Choroid plexus epithelial cell (primary cell): ENCODE data around the gene ZNF423.

Experiments used
- DNase-seq: peaks from one replicate; pipeline ENCODE4 v3.0.0-alpha.2; 2010; ENCODE audit warnings: low read depth
- H3K4me3 ChIP-seq: 2 replicates; pipeline ENCODE4 v1.5.1; 2011; ENCODE audit warnings: low read depth, mild to moderate bottlenecking, control low read depth, low read length, moderate library complexity
- TF ChIP-seq, protein P1 (sequence below): conservative IDR thresholded peaks from 2 replicates; pipeline ENCODE4 v1.5.1; 2011; ENCODE audit warnings: low read depth, mild to moderate bottlenecking, control low read depth, inconsistent platforms, low read length, moderate library complexity

Gene ZNF423

DNA sequence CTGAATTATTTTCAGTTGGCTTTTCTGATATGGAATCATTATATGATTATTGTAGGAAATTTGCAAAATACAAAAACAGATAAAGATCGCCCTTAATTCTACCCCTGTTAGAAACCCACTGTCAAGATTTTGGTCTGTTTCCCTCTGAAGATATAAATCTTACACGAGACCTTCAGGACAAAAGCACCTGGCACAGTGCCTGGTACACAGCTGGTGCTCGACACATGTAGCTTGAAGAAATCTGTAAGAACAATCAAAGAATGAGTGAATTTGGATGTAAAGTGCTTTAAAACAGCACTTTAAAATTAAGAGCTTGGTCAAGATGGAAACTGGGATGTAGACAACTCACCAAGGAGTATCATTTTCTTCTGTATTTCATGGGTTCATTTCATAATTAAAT, 301.2 kb downstream of the ZNF423 start:
- TF ChIP-seq, protein P1, sequence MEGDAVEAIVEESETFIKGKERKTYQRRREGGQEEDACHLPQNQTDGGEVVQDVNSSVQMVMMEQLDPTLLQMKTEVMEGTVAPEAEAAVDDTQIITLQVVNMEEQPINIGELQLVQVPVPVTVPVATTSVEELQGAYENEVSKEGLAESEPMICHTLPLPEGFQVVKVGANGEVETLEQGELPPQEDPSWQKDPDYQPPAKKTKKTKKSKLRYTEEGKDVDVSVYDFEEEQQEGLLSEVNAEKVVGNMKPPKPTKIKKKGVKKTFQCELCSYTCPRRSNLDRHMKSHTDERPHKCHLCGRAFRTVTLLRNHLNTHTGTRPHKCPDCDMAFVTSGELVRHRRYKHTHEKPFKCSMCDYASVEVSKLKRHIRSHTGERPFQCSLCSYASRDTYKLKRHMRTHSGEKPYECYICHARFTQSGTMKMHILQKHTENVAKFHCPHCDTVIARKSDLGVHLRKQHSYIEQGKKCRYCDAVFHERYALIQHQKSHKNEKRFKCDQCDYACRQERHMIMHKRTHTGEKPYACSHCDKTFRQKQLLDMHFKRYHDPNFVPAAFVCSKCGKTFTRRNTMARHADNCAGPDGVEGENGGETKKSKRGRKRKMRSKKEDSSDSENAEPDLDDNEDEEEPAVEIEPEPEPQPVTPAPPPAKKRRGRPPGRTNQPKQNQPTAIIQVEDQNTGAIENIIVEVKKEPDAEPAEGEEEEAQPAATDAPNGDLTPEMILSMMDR, result no peak
- no peak overlapping the region for H3K4me3 ChIP-seq
- no peak for DNase-seq

DNA sequence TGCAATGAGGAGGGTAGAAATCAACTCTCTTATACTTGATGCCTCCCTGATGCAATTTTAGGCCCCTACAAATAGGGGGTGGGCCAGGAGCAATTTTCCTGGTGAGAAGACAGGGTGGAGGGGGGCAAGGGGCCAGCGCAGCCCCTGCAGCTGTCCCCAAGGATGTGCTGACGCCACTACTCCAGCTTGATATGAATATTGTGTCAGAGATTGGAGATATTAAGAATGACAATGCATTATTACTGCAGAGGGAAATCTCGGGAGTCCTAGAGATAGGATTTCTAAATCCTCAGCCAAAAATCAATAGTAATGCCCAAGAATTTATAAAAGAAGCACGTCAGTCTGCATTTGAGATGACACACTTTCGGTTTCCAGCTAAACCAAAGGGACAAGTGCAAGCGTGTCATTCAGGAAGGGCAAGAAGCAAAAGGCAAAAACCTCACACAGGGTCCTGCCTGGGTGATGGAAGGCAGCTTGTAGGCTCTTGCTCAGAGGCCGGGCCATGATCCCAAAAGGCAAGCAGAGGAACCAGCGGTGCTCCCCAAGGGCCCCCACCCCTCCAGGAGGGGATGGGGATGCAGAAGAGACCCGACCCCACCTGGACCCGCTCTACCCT, 303.5 kb downstream of the ZNF423 start:
- H3K4me3 ChIP-seq, result no peak overlapping the region
- TF ChIP-seq, protein P1, result no peak
- no peak for DNase-seq

DNA sequence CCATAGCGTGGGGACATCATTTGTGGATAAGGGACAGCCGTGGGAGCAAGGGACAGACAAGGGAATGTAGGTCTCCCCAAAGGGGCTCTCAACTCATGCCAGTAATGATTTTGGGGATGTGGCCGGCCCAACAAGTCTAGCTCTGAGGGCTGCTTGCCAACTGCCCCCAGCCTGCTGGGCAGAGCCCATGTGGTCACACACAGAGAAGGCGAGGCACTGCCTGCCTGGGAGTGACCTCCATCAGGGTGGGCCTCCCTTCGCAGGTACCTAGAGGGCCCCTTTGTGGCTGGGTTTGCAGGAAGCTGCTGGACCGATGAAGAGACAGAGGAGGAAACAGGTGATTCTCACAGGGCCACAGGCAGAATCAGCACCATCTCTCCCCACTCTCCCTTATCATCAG, 305.2 kb downstream of the ZNF423 start:
- TF ChIP-seq, protein P1, result no peak
- H3K4me3 ChIP-seq, result no peak overlapping the region
- no peak for DNase-seq

DNA sequence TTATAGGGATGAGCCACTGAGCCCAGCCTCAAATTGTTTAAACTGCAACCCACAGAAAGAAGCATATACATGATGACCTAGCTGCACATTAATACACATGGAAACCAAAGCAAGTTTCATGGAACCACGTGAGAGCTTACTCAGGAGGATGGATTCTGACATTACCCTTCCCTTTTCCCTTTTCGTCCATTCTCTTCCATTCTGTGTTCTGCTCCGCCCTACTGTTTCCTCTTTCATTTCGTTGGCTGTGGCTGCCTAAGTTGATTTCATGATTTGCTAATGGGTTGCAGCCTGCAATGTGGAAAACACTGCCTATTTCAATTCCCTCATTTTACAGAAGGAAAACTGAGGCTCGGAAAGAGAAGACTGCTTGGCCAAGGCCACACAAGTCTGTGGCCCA, 305.8 kb downstream of the ZNF423 start:
- TF ChIP-seq, protein P1, result no peak
- H3K4me3 ChIP-seq, result no peak overlapping the region
- DNase-seq, result no peak

DNA sequence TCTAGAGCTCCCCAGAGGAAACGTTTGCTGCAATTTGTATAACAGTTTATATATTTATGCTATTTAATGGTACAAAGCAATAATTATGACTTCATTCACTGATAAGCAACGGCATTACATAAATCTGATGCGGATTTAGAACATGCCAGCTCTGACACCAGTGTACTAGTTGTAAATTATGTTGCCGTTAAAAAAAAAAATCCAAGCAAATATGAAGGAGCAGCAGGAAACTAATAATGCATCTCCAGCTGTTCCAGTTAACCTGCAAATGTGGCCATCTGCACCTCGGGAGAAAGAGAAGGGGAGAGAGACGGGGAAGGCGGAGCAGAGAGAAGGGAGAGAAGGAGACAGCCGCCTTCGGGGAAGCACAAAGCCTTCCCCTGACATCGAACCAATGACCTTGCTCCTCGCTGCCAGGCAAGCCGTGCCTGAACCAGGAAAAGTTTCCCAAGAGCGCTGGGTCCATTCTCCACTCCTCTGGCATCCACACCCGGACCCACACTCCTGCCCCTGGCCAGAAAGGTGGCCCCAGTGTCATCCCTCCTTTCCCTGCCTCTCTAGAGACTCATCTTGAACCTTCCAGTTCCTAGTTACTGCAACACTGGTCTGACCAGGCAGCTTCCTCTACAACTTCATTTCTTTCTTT, 307.5 kb downstream of the ZNF423 start:
- no peak for DNase-seq
- TF ChIP-seq, protein P1, result no peak
- H3K4me3 ChIP-seq, result no peak overlapping the region

DNA sequence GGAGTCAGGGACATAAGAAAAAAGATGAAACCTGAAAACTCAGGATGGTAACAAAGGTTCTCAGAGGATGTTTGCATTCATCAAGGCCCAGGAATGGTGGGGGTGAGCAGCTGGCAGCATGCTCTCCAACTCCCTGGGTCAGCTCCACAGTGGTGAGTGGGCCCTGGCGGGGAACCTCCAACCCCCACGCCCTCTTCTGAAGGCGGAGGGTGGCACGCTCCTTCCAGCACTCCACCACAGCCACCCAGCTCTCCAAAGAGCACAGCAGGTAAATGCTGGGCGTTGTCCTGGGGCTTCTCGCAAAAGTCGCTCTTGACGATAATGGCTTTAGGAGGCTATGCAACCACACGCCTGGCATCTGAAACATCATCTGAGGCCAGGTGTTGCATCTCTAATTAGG, 308.5 kb downstream of the ZNF423 start:
- DNase-seq, result no peak
- TF ChIP-seq, protein P1, result no peak
- H3K4me3 ChIP-seq, result no peak overlapping the region

DNA sequence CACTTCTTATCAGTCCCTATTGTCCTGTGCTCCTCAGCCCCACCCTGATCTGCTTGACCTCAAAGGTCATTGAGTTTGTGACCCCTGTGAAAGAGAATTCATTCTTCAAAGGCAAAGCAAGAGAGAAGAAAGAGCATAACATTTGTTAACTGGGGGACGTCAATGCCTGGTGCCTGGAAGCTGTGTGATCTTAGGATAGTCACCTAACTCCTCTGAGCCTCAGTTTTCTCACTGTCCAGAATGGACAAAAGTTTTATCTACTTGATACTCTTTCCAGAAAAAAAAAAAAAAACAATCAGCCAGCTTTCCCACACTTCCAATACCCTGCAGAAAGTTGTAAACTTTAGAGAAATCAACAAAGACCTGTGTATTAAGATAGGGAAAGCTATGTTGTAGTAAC, 309.2 kb downstream of the ZNF423 start:
- no peak overlapping the region for H3K4me3 ChIP-seq
- DNase-seq, result no peak

More for the DNA sequence above, 309.2 kb downstream of the ZNF423 start:
- TF ChIP-seq, protein P1, result no peak
